Measurements from ENCODE around the gene DUSP19. TPM values are rescaled to one million over a fixed set of nuclear protein-coding genes. Genes with fewer than 3 reads are reported as not detected.

The DUSP19 gene
- total RNA-seq, 4 donors from 2014 or later, result 1.3 to 3.8 (median 2.0) TPM

DNA sequence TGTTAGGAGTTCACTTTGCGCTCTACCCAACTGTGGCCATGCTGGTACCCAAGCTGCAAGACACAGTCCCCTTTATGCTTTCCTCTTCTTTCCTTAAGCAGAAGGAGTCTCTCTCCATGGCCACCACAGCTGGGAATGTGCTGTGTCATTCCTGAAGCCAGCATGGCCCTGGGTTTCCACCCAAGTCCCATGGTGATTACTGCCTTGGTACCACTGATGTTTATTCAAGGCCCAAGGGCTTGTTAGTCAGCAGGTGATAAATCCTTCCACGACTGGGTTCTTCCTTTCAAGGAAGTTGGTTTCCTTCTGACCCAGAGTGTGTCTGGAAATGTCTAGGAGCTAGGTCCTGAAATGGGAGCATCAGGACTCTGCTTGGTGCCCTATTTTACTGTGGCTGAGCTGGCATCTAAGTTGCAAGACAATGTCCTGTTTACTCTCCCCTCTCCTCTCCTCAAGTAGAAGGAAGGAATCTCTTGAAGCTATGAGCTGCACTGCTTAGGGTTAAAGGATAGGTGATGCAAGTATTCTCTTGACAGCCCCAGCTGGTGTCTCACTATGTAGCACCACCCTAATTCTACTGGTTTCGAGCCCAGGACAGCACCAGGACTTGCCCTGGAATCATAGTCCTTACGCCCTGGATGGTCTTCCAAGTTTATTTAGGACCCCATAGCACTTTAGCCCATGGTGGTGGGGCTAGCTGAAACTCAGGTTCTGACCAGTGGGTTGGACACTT is 27.0 kb downstream of the DUSP19 start:
- H3K36me3 ChIP-seq, result no peaks in the 10 kb centered on the region
- no peak overlapping the region for H3K4me3 ChIP-seq
- WGBS, result 60% methylated on average over 3 of the region's 4 CpGs
- no peaks in the 10 kb centered on the region for H3K9me3 ChIP-seq
- no peak for DNase-seq (ENCODE audit: low spot score in 2 of 2)
- no peaks in the 10 kb centered on the region for H3K27me3 ChIP-seq
- no peaks in the 10 kb centered on the region for H3K4me1 ChIP-seq
- TF ChIP-seq CTCF (IDR thresholded peaks at IDR 0.05) (no peak), POLR2AphosphoS5 (IDR thresholded peaks at IDR 0.05) (no peak), POLR2A (IDR thresholded peaks at IDR 0.05) (no peak), EP300 (IDR thresholded peaks at IDR 0.05) (no peak)
- H3K27ac ChIP-seq, result no peak overlapping the region

DNA sequence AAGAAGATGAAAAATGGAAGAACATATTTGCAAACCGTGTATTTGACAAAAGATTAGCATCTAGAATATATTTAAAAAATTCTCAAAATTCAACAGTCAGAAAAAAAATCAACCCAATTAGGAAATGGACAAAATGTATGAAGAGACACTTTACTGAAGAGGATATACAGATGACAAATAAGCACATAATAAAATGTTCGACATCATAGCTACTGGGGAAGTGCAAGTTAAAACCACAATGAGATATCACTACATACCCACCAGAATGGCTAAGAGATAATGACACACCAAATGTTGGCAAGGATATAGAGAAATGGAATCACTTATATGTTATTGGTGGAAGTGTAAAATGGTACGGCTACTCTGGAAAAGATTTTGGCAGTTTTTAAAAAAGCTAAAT is 34.0 kb downstream of the DUSP19 start:
- Histone ChIP-seq H3K4me1 (no peaks in the 10 kb centered on the region), H3K27ac (no peak overlapping the region), H3K27me3 (no peaks in the 10 kb centered on the region), H3K9me3 (no peaks in the 10 kb centered on the region), H3K4me3 (no peak overlapping the region), H3K36me3 (no peaks in the 10 kb centered on the region)
- 87% methylated on average over 3 of the region's 3 CpGs for WGBS
- TF ChIP-seq CTCF (IDR thresholded peaks at IDR 0.05) (no peak), EP300 (IDR thresholded peaks at IDR 0.05) (no peak), POLR2AphosphoS5 (IDR thresholded peaks at IDR 0.05) (no peak), POLR2A (IDR thresholded peaks at IDR 0.05) (no peak)
- no peak for DNase-seq (ENCODE audit: low spot score in 2 of 2)

DNA sequence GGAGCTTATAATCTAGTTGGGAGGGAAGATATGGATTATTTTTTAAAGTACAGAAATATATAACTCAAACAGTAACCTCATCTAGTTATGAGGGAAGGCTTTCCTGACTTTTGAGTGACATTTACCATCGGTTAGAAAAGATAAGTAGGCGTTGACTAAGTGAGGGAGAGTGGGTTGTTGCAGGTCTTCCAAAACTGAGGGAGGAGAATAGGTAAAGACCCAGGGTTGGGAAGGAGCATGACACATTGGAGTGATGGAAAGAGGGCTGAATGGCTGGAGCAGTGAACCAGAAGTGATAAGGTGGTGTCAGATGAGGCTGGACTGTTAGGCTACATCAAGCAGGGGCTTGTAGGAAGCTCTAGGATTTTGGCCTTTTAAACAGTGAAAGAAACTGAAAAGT is 35.1 kb downstream of the DUSP19 start:
- no peaks in the 10 kb centered on the region for H3K4me1 ChIP-seq
- no peak for DNase-seq (ENCODE audit: low spot score in 2 of 2)
- no peak overlapping the region for H3K4me3 ChIP-seq
- H3K27ac ChIP-seq, result no peak overlapping the region
- no peaks in the 10 kb centered on the region for H3K9me3 ChIP-seq
- no peak for TF ChIP-seq POLR2A (IDR thresholded peaks at IDR 0.05)
- TF ChIP-seq EP300 (IDR thresholded peaks at IDR 0.05), result no peak
- H3K27me3 ChIP-seq, result no peaks in the 10 kb centered on the region
- WGBS, result 78% methylated on average over 2 of the region's 2 CpGs
- H3K36me3 ChIP-seq, result no peaks in the 10 kb centered on the region

DNA sequence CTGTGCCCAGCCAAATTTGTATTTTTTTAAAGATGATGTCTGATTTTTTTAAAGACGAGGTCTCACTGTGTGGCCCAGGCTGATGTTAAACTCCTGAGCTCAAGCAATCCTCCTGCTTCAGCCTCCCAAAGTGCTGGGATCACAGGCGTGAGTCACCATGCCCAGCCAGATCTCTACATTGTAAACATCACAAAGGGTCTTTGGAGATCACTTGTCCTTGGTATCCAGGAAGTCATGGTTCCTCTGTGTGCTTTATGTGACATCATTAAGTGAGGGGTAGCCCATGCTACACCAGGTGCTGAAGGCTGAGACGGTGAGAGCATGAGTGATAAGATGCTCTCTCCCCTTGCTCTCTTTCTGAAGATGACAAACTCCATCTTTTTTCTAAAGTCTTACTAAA is 38.7 kb downstream of the DUSP19 start:
- Histone ChIP-seq H3K36me3 (no peaks in the 10 kb centered on the region), H3K27ac (no peak overlapping the region), H3K9me3 (no peaks in the 10 kb centered on the region), H3K4me3 (no peak overlapping the region), H3K4me1 (no peaks in the 10 kb centered on the region), H3K27me3 (no peaks in the 10 kb centered on the region)
- DNase-seq (ENCODE audit: low spot score in 2 of 2), result no peak
- TF ChIP-seq POLR2A (IDR thresholded peaks at IDR 0.05), result no peak
- no peak for TF ChIP-seq POLR2AphosphoS5 (IDR thresholded peaks at IDR 0.05)
- TF ChIP-seq EP300 (IDR thresholded peaks at IDR 0.05), result no peak
- TF ChIP-seq CTCF (IDR thresholded peaks at IDR 0.05), result no peak
- 95% methylated on average over 3 of the region's 3 CpGs for WGBS

GRCh38 chr2:183123117-183123958 is 44.8 kb downstream of the DUSP19 start:
- H3K27me3 ChIP-seq, result no peaks in the 10 kb centered on the region
- no peak for DNase-seq (ENCODE audit: low spot score in 2 of 2)
- peaks cover 26% of the 10 kb centered on the region for H3K4me1 ChIP-seq
- peak overlapping the region; percentile 95 for H3K27ac ChIP-seq
- WGBS, result 26% methylated on average over 17 of the region's 17 CpGs
- no peak for TF ChIP-seq POLR2A (IDR thresholded peaks at IDR 0.05)
- no peak for TF ChIP-seq EP300 (IDR thresholded peaks at IDR 0.05)
- no peak for TF ChIP-seq CTCF (IDR thresholded peaks at IDR 0.05)
- TF ChIP-seq POLR2AphosphoS5 (IDR thresholded peaks at IDR 0.05), result no peak
- no peaks in the 10 kb centered on the region for H3K36me3 ChIP-seq
- H3K4me3 ChIP-seq, result peak overlapping the region; percentile 84
- no peaks in the 10 kb centered on the region for H3K9me3 ChIP-seq
